Uterus (tissue), 2 donors: ENCODE measurements around the gene CPZ.

ENCODE experiments used
- CTCF ChIP-seq, 4 experiments: fragments of 200-600 bp in 2 of 4; fragments of 450-650 bp in 2 of 4; sonication (generic) in 2 of 4; IDR thresholded peaks; one replicate each; pipeline ENCODE4 v1.5.1; 2016 to 2019; ENCODE audit warnings: antibody characterized with exemption in 4 of 4, mild to moderate bottlenecking in 2 of 4, moderate library complexity in 1 of 4
- POLR2A ChIP-seq, 2 donors: fragments of 450-650 bp; IDR thresholded peaks; one replicate each; pipeline ENCODE4 v1.6.1; 2016; ENCODE audit warnings: antibody characterized with exemption in 2 of 2, mild to moderate bottlenecking in 1 of 2, moderate library complexity in 1 of 2

GRCh38 chr4:8570201-8570600 is 22.4 kb upstream of the CPZ start:
- TF ChIP-seq CTCF (IDR thresholded peaks at IDR 0.05) = no peak
- TF ChIP-seq POLR2A (IDR thresholded peaks at IDR 0.05) = no peak
